Loucy (cell line): Measurements from ENCODE around the gene ZSCAN5A.
A peak's percentile ranks its signal among the peaks of the same experiment; 100 is the strongest.
"Not testable (repeated sequence)": the region's sequence is repeated elsewhere in the genome, so short reads cannot be mapped to it uniquely, and the experiment has no call there.

ENCODE experiments used
- H2AFZ ChIP-seq: fragments of 200-600 bp; sonication (generic); 2 replicates; pipeline ENCODE4 v1.6.0; 2016; ENCODE audit warnings: antibody characterized with exemption, mild to moderate bottlenecking, low read length, moderate library complexity
- H3F3A ChIP-seq: fragments of 200-600 bp; 2 replicates; pipeline ENCODE4 v1.6.0; 2016; ENCODE audit warnings: antibody characterized with exemption, low read depth, mild to moderate bottlenecking
- H3K27me3 ChIP-seq: fragments of 200-600 bp; sonication (generic); 2 replicates; pipeline ENCODE4 v1.6.1; 2014; ENCODE audit warnings: low read length, mild to moderate bottlenecking; ENCODE audit not compliant: insufficient read depth, poor library complexity, severe bottlenecking
- H3K36me3 ChIP-seq: fragments of 200-600 bp; sonication (generic); 2 replicates; pipeline ENCODE4 v1.6.1; 2016; ENCODE audit warnings: low read length; ENCODE audit not compliant: insufficient read depth
- H3K4me1 ChIP-seq: fragments of 200-600 bp; sonication (generic); 2 replicates; pipeline ENCODE4 v1.5.1; 2014; ENCODE audit warnings: low read length, mild to moderate bottlenecking; ENCODE audit not compliant: insufficient read depth, poor library complexity, severe bottlenecking
- H3K4me2 ChIP-seq: fragments of 200-600 bp; sonication (generic); 2 replicates; pipeline ENCODE4 v1.6.0; 2014; ENCODE audit warnings: antibody characterized with exemption, low read length, low read depth, mild to moderate bottlenecking; ENCODE audit not compliant: poor library complexity, severe bottlenecking
- H3K4me3 ChIP-seq: fragments of 200-600 bp; sonication (generic); 2 replicates; pipeline ENCODE4 v1.5.1; 2014; ENCODE audit warnings: low read length, mild to moderate bottlenecking, mixed read lengths; ENCODE audit not compliant: poor library complexity, severe bottlenecking
- H3K79me2 ChIP-seq: fragments of 200-600 bp; sonication (generic); 2 replicates; pipeline ENCODE4 v1.6.1; 2014; ENCODE audit warnings: low read length; ENCODE audit not compliant: insufficient read depth
- H3K9ac ChIP-seq: fragments of 200-600 bp; sonication (generic); 2 replicates; pipeline ENCODE4 v1.6.0; 2014; ENCODE audit warnings: mild to moderate bottlenecking, low read depth, low read length, moderate library complexity; ENCODE audit not compliant: poor library complexity, severe bottlenecking
- H3K9me2 ChIP-seq: fragments of 200-600 bp; sonication (generic); replicated peaks from 2 replicates; pipeline ENCODE4 v1.6.1; 2016; ENCODE audit warnings: low read depth, low read length, mixed read lengths
- H3K9me3 ChIP-seq: fragments of 200-600 bp; sonication (generic); 2 replicates; pipeline ENCODE4 v1.6.1; 2014; ENCODE audit warnings: mild to moderate bottlenecking, antibody characterized with exemption, low read length, low read depth; ENCODE audit not compliant: insufficient read depth
- H4K20me1 ChIP-seq: fragments of 200-600 bp; sonication (generic); 2 replicates; pipeline ENCODE4 v1.6.0; 2014; ENCODE audit warnings: antibody characterized with exemption, low read length, mild to moderate bottlenecking; ENCODE audit not compliant: insufficient read depth, poor library complexity, severe bottlenecking
- CTCF ChIP-seq: fragments of 200-600 bp; sonication (generic); conservative IDR thresholded peaks from 2 replicates; pipeline ENCODE4 v1.5.1; 2014; ENCODE audit warnings: mild to moderate bottlenecking, antibody characterized with exemption, low read length
- EZH2phosphoT487 ChIP-seq: fragments of 200-600 bp; IDR thresholded peaks from 2 replicates; pipeline ENCODE4 v1.6.1; 2018; ENCODE audit warnings: antibody characterized with exemption, mild to moderate bottlenecking, moderate library complexity, borderline replicate concordance

ZSCAN5A gene

DNA sequence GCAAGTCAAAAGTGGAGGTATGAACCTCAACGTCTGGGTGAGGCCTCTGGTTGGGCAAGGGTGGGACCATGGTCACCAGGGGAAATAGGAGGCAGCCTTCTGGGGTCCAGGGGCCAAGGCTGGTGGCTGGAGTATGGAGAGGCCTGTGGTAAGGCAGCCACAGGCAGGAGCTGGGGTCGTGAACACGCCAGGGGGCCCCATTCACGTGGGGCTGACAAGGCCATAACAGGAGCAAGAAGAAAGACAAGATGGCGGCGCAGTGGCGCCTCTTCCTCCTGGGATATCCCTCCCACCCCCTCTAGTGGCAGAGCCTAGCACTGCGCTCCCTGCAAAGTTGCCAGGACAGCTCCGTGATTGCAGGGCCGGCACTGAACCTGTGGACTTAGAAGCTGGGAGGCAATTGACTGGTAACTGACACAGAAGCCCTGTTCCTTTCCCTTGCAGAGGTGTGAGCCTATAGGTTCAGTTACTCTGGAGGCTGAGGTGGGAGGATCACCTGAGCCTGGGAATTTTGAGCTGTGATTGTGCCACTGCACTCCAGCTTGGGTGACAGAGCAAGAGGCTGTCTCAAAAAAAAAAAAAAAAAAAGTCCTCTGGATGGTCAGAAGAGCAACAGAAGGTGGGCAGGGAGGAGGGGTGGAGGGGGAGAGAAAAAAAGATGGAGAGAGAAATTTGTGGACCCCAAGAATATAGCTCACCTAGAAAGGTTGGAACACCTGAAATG is 61.8 kb downstream of the ZSCAN5A start:
- H3K4me2 ChIP-seq = no peak overlapping the region
- no peak overlapping the region for H2AFZ ChIP-seq
- no peaks in the 10 kb centered on the region for H3K27me3 ChIP-seq
- no peaks in the 10 kb centered on the region for H3K79me2 ChIP-seq
- H4K20me1 ChIP-seq = no peaks in the 10 kb centered on the region
- H3K9ac ChIP-seq = no peak overlapping the region
- H3K36me3 ChIP-seq = no peaks in the 10 kb centered on the region
- H3K4me1 ChIP-seq = no peaks in the 10 kb centered on the region
- H3K4me3 ChIP-seq = no peak overlapping the region
- no peaks in the 10 kb centered on the region for H3F3A ChIP-seq
- H3K9me3 ChIP-seq = no peaks in the 10 kb centered on the region
- H3K9me2 ChIP-seq = no peaks in the 10 kb centered on the region
- TF ChIP-seq CTCF (peak; percentile 85), EZH2phosphoT487 (no peak)

- H2AFZ ChIP-seq, H3K79me2 ChIP-seq, H4K20me1 ChIP-seq, H3K9ac ChIP-seq, H3K9me2 ChIP-seq, H3K4me2 ChIP-seq, H3F3A ChIP-seq, H3K9me3 ChIP-seq, H3K36me3 ChIP-seq, H3K27me3 ChIP-seq, H3K4me1 ChIP-seq, H3K4me3 ChIP-seq: not testable (repeated sequence)
Measured at GRCh38 chr19:56248736-56249338, 65.8 kb downstream of the ZSCAN5A start.

GRCh38 chr19:56245764-56246163 is 68.9 kb downstream of the ZSCAN5A start:
- not testable (repeated sequence) for H3K9me2 ChIP-seq, H3K36me3 ChIP-seq, H3F3A ChIP-seq, H3K27me3 ChIP-seq, H3K4me1 ChIP-seq, H3K9ac ChIP-seq, H2AFZ ChIP-seq, H4K20me1 ChIP-seq, H3K4me3 ChIP-seq, H3K4me2 ChIP-seq, H3K9me3 ChIP-seq, H3K79me2 ChIP-seq
- peak; percentile 30; the same call in 1 of the 2 replicates for TF ChIP-seq CTCF
